Lower leg skin (tissue), 4 donors: ENCODE results near the gene CLDN11. TPM values are rescaled to one million over a fixed set of nuclear protein-coding genes. Genes with fewer than 3 reads are reported as not detected.

Source experiments
- DNase-seq, 2 donors: peaks; one replicate each; pipeline ENCODE4 v3.0.0-alpha.2; 2019; ENCODE audit warnings: low spot score in 2 of 2
- H3K4me3 ChIP-seq: fragments of 200-600 bp; sonication (generic); 2 replicates; pipeline ENCODE4 v1.5.1; 2017; ENCODE audit warnings: mild to moderate bottlenecking, low read depth; ENCODE audit not compliant: poor library complexity, severe bottlenecking
- POLR2A ChIP-seq, 2 donors: fragments of 450-650 bp; IDR thresholded peaks; one replicate each; pipeline ENCODE4 v1.6.1; 2016 to 2017; ENCODE audit warnings: antibody characterized with exemption in 2 of 2, mild to moderate bottlenecking in 1 of 2, moderate library complexity in 1 of 2
- WGBS, 2 donors: methylation state at CpG; one replicate each; pipeline ENCODE4 v1.1.5; 2018; 5-methylcytosine and 5-hydroxymethylcytosine counted together
- intact Hi-C: fragments of 100-400 bp; cut with DNase I; formaldehyde crosslinking; loops from one replicate; pipeline ENCODE4 v1.15.0; 2023; ENCODE audit warnings: low total_unique reads
- total RNA-seq, 4 donors: library from RNA; depleted of rRNA; stranded (reverse); fragments of >200 nt; gene quantifications; one replicate each; pipeline ENCODE4 v1.1.0, GENCODE V29; 2016
- TF ChIP-seq, protein P1 (sequence below), 3 donors: fragments of 450-650 bp; IDR thresholded peaks; one replicate each; pipeline ENCODE4 v1.5.1; 2016; ENCODE audit warnings: antibody characterized with exemption in 3 of 3, mild to moderate bottlenecking in 3 of 3, moderate library complexity in 2 of 3

Gene CLDN11
- total RNA-seq, 4 donors from 2014 or later, result 1.5 to 4.0 (median 3.1) TPM

DNA sequence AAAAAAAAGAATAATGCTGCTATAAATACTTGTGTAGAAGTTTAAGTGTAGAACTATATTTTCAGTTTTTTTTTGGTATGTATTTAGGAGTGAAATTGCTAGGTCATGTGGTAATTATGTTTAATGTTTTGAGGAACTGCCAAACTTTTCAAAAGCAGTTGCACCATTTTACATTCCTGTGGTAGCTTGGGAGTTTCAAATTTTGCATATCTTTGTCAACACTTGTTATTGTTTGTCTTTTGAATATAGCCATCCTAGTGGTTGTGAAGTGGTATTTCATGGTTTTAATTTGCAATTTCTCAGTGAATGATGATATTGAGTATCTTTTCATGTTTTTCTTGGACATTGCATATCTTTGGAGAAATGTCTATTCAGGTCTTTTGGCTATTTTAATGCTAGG is 30.7 kb upstream of the CLDN11 start:
- TF ChIP-seq POLR2A (IDR thresholded peaks at IDR 0.05), result no peak
- TF ChIP-seq, protein P1, sequence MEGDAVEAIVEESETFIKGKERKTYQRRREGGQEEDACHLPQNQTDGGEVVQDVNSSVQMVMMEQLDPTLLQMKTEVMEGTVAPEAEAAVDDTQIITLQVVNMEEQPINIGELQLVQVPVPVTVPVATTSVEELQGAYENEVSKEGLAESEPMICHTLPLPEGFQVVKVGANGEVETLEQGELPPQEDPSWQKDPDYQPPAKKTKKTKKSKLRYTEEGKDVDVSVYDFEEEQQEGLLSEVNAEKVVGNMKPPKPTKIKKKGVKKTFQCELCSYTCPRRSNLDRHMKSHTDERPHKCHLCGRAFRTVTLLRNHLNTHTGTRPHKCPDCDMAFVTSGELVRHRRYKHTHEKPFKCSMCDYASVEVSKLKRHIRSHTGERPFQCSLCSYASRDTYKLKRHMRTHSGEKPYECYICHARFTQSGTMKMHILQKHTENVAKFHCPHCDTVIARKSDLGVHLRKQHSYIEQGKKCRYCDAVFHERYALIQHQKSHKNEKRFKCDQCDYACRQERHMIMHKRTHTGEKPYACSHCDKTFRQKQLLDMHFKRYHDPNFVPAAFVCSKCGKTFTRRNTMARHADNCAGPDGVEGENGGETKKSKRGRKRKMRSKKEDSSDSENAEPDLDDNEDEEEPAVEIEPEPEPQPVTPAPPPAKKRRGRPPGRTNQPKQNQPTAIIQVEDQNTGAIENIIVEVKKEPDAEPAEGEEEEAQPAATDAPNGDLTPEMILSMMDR (IDR thresholded peaks at IDR 0.05), result no peak
- no peak overlapping the region for H3K4me3 ChIP-seq
- DNase-seq, result no peak
- intact Hi-C loops, result no loop called here

DNA sequence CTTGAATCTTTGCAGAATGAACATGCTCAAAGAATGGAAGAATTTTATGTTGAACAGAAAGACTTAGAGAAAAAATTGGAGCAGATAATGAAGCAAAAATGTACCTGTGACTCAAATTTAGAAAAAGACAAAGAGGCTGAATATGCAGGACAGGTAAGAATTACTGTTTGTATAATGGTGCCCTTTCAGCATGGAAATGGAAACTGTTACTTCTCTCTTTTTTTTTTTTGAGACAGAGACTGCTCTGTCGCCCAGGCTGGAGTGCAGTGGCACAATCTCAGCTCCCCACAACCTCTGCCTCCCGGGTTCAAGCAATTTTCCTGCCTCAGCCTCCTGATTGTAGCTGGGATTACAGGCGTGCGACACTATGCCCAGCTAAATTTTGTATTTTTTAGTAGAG is 27.6 kb upstream of the CLDN11 start:
- TF ChIP-seq, protein P1 (IDR thresholded peaks at IDR 0.05), result no peak
- no peak for TF ChIP-seq POLR2A (IDR thresholded peaks at IDR 0.05)
- no peak for DNase-seq
- H3K4me3 ChIP-seq, result no peak overlapping the region
- intact Hi-C loops, result no loop called here
- WGBS, 2 donors, result 87 to 91% methylated on average over 4 of the region's 4 CpGs

DNA sequence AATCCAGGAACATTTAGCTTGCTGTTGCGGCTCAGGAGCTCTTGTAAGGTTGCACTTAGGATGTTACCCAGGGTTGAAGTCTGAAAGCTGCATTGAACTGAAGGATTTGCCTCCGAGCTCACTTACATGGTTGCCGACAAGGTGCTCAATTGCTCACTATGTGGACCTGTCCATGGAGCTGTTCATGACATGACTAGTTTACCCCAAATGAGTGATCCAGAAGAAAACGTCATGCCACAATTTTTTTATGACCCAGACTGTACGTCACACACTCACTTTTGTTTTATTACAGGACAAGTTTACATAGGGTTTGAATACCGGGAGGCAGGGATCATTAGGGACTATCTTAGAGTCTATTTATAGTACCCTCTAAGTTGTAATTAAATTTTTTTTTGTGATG is 21.0 kb upstream of the CLDN11 start:
- intact Hi-C loops, result no loop called here
- 85 to 88% methylated on average over 6 of the region's 6 CpGs for WGBS, 2 donors
- TF ChIP-seq POLR2A (IDR thresholded peaks at IDR 0.05), result no peak
- TF ChIP-seq, protein P1 (IDR thresholded peaks at IDR 0.05), result no peak

DNA sequence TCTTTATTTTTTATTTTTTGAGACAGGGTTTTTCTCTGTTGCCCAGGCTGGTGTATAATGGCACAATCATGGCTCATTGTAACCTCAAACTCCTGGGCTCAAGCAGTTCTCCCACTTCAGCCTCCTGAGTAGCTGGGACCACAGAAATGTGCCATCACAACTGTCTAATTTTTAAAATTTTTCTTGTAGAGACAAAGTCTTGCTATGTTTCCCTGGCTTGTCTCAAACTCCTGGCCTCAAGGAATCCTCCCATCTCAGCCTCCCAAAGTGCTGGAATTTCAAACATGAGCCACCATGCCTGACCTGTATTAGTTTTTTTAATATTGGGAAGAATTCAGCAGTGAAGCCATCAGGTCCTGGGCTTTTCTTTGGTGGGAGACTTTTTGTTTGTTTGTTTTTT is 13.6 kb upstream of the CLDN11 start:
- intact Hi-C loops, result no loop called here
- TF ChIP-seq, protein P1 (IDR thresholded peaks at IDR 0.05), result no peak
- no peak for TF ChIP-seq POLR2A (IDR thresholded peaks at IDR 0.05)
- DNase-seq, result no peak

More for the DNA sequence above, 21.0 kb upstream of the CLDN11 start:
- DNase-seq, result no peak
- no peak overlapping the region for H3K4me3 ChIP-seq

DNA sequence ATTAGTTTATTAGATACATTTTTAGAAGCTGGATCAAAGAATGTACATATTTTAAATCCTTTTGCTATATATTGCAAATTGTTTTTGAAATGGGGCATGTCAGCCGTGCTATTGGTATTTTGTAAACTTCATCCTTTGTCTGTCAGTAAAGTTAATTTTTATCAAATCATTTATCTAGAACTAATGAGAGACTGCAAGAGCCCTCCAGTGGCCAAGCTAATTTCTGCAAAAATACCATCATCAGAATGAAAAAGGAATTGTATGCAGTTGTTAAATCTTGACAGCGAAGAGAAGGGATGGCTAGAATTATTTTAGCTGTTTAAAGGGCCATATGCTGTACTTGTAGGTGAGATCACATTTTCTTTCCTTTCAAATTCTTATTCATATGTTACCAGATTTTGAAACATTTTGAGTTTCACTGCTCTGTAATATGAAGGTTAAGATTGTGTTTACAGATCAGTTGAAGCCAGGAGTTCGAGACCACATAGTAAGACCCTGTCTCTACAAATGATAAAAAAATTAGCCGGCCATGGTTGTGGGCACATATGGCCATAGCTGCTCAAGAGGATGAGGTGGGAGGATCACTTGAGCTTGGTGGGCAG is 8.1 kb upstream of the CLDN11 start:
- intact Hi-C loops, result loop anchor here (5.0 kb wide), 1 partner anchor 402 kb away; no protein-coding TSS in a partner anchor
- WGBS, 2 donors, result 56% methylated on average over 4 of the region's 4 CpGs
- TF ChIP-seq, protein P1 (IDR thresholded peaks at IDR 0.05), result no peak
- no peak for TF ChIP-seq POLR2A (IDR thresholded peaks at IDR 0.05)
- DNase-seq, result no peak
- H3K4me3 ChIP-seq, result no peak overlapping the region

More for the DNA sequence above, 13.6 kb upstream of the CLDN11 start:
- no peak overlapping the region for H3K4me3 ChIP-seq

DNA sequence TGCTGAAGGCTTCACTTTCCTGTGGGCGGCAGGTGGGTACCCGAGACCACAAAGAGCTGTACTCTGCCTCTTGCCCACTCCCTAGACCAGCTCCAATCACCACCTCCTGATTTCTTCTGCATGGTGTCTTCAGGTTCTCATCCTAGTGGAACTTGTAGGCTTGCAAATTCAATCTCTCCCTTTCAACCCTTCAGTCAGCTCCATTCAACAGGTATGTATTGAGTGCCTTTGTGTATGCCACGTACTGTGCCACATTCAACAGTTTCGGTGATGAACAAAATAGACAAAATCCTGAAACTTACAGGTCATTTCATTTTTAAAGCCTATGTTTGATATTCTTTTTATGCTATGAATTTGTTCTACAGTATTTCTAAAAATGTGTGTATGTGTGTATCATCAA is 5.4 kb upstream of the CLDN11 start:
- WGBS, 2 donors, result 98% methylated on average over 4 of the region's 4 CpGs
- intact Hi-C loops, result loop anchor here (5.0 kb wide), 1 partner anchor 399 kb away; no protein-coding TSS in a partner anchor
- no peak for TF ChIP-seq POLR2A (IDR thresholded peaks at IDR 0.05)
- TF ChIP-seq, protein P1 (IDR thresholded peaks at IDR 0.05), result no peak
- DNase-seq, result no peak
- H3K4me3 ChIP-seq, result no peak overlapping the region
